Measurements from ENCODE around the gene NRG3.

- TF ChIP-seq, protein P1, sequence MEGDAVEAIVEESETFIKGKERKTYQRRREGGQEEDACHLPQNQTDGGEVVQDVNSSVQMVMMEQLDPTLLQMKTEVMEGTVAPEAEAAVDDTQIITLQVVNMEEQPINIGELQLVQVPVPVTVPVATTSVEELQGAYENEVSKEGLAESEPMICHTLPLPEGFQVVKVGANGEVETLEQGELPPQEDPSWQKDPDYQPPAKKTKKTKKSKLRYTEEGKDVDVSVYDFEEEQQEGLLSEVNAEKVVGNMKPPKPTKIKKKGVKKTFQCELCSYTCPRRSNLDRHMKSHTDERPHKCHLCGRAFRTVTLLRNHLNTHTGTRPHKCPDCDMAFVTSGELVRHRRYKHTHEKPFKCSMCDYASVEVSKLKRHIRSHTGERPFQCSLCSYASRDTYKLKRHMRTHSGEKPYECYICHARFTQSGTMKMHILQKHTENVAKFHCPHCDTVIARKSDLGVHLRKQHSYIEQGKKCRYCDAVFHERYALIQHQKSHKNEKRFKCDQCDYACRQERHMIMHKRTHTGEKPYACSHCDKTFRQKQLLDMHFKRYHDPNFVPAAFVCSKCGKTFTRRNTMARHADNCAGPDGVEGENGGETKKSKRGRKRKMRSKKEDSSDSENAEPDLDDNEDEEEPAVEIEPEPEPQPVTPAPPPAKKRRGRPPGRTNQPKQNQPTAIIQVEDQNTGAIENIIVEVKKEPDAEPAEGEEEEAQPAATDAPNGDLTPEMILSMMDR (conservative IDR thresholded peaks at IDR 0.05 in 1 of 2, IDR thresholded peaks at IDR 0.05 in 1 of 2; ENCODE audit: low read depth in 1 of 2, low read length in 2 of 2): no peak
- TF ChIP-seq EZH2 (IDR thresholded peaks at IDR 0.05; ENCODE audit: low read length, missing control alignments): no peak
These were observed 938.9 kb downstream of the NRG3 start for GRCh38 chr10:82813856-82814255.

Measured in fibroblast of lung (primary cell).